DND-41 (cell line): ENCODE data around the gene TAOK2.

ENCODE experiments used
- ATAC-seq: fragments of 200-7000 bp; cut with Tn5 transposase; 3 replicates; pipeline ENCODE4 v1.9.1; 2021; ENCODE audit warnings: low read depth; ENCODE audit not compliant: insufficient read depth
- DNase-seq: peaks from one replicate; pipeline ENCODE4 v3.0.0-alpha.2; 2020
- H2AFZ ChIP-seq: 2 replicates; pipeline ENCODE4 v1.6.0; 2012; ENCODE audit warnings: low read depth, low read length
- H3K27ac ChIP-seq: 2 replicates; pipeline ENCODE4 v1.5.1; 2012; ENCODE audit warnings: low read length, inconsistent platforms
- H3K27me3 ChIP-seq: fragments of 200-600 bp; sonication (generic); 2 replicates; pipeline ENCODE4 v1.6.0; 2012; ENCODE audit warnings: low read length, mild to moderate bottlenecking, inconsistent platforms; ENCODE audit not compliant: insufficient read depth, poor library complexity
- H3K36me3 ChIP-seq: 2 replicates; pipeline ENCODE4 v1.5.1; 2012; ENCODE audit warnings: low read length, inconsistent platforms; ENCODE audit not compliant: insufficient read depth
- H3K4me1 ChIP-seq: 2 replicates; pipeline ENCODE4 v1.5.1; 2012; ENCODE audit warnings: mild to moderate bottlenecking, low read length; ENCODE audit not compliant: insufficient read depth
- H3K4me2 ChIP-seq: 2 replicates; pipeline ENCODE4 v1.6.0; 2012; ENCODE audit warnings: mild to moderate bottlenecking, moderate library complexity, low read length, inconsistent platforms; ENCODE audit not compliant: insufficient read depth
- H3K4me3 ChIP-seq, 2 experiments: fragments of 200-600 bp in 1 of 2; shearing (Covaris generic) in 1 of 2; 2 replicates each; pipeline ENCODE4 v1.5.1; 2012 to 2016; ENCODE audit warnings: inconsistent platforms in 2 of 2, low read length in 2 of 2, mild to moderate bottlenecking in 2 of 2, low read depth in 1 of 2, moderate library complexity in 1 of 2
- H3K79me2 ChIP-seq: 2 replicates; pipeline ENCODE4 v1.6.0; 2012; ENCODE audit warnings: low read length, inconsistent platforms; ENCODE audit not compliant: insufficient read depth
- H3K9ac ChIP-seq: 2 replicates; pipeline ENCODE4 v1.6.0; 2012; ENCODE audit warnings: low read depth, mild to moderate bottlenecking, inconsistent platforms, low read length, moderate library complexity
- H3K9me3 ChIP-seq: 2 replicates; pipeline ENCODE4 v1.5.1; 2012; ENCODE audit warnings: low read length, moderate library complexity, mild to moderate bottlenecking, inconsistent platforms; ENCODE audit not compliant: insufficient read depth, severe bottlenecking
- H4K20me1 ChIP-seq: 2 replicates; pipeline ENCODE4 v1.6.0; 2012; ENCODE audit warnings: low read length; ENCODE audit not compliant: insufficient read depth
- CTCF ChIP-seq: IDR thresholded peaks from 2 replicates; pipeline ENCODE4 v1.5.1; 2012; ENCODE audit warnings: borderline replicate concordance, low read length, moderate library complexity, mild to moderate bottlenecking; ENCODE audit not compliant: poor library complexity, severe bottlenecking; ENCODE audit errors: extremely low read depth
- EZH2 ChIP-seq: IDR thresholded peaks from 3 replicates; pipeline ENCODE4 v1.6.1; 2012; ENCODE audit warnings: borderline replicate concordance, low read depth, mild to moderate bottlenecking, moderate library complexity, low read length, inconsistent platforms; ENCODE audit not compliant: severe bottlenecking

Gene TAOK2

DNA sequence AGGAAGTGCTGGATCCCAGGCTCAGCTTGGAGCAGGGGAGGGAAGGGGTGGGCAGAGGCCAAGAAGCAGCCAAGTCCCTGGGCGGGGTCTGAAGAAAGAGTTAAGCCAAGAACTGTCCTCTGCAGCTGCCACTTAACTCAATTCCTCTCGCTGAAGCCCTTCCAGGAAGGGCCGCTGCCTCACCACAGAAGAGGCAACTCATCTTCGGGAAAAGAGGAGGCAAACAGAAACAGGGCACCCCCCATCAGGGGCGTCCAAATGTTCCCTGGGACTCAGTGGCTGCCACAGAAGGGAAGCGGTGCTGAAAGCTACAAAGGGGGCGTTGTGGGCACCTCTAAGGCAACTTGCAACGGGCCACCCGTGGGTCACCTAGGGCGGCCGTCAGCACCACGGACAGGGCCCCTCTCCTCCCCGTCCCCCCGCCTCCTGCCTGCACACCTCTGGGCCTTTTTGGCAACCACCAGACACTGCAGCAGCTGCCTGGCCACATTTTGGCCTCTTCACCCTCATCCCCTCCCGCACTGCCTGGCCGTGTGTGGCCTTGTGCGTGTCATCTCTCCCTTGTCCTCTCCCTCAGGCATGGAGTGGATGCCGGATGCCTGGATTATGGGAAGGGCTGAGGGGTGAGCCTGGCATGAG lies 54.9 kb downstream of the TAOK2 start:
- H3K9ac ChIP-seq, result no peak overlapping the region
- DNase-seq (peak; percentile 58), ATAC-seq (peak; percentile 66)
- H3K27me3 ChIP-seq, result no peaks in the 10 kb centered on the region
- no peaks in the 10 kb centered on the region for H3K36me3 ChIP-seq
- H3K4me2 ChIP-seq, result no peak overlapping the region
- no peaks in the 10 kb centered on the region for H3K9me3 ChIP-seq
- TF ChIP-seq EZH2 (no peak), CTCF (no peak)
- peaks cover 9% of the 10 kb centered on the region; the same call in 1 of the 2 replicates for H4K20me1 ChIP-seq
- no peaks in the 10 kb centered on the region for H3K79me2 ChIP-seq
- H2AFZ ChIP-seq, result no peak overlapping the region
- H3K4me1 ChIP-seq, result no peaks in the 10 kb centered on the region
- no peak overlapping the region for H3K27ac ChIP-seq
- no peak overlapping the region for H3K4me3 ChIP-seq

GRCh38 chr16:30030011-30030685 lies 56.5 kb downstream of the TAOK2 start:
- ATAC-seq (no peak), DNase-seq (no peak)
- Histone ChIP-seq H2AFZ (no peak overlapping the region), H3K9ac (no peak overlapping the region), H4K20me1 (peaks cover 9% of the 10 kb centered on the region; the same call in 1 of the 2 replicates), H3K36me3 (no peaks in the 10 kb centered on the region), H3K4me2 (no peak overlapping the region), H3K4me3 (no peak overlapping the region), H3K9me3 (no peaks in the 10 kb centered on the region), H3K4me1 (no peaks in the 10 kb centered on the region), H3K27ac (no peak overlapping the region), H3K27me3 (no peaks in the 10 kb centered on the region), H3K79me2 (no peaks in the 10 kb centered on the region)
- TF ChIP-seq CTCF (no peak), EZH2 (no peak)

DNA sequence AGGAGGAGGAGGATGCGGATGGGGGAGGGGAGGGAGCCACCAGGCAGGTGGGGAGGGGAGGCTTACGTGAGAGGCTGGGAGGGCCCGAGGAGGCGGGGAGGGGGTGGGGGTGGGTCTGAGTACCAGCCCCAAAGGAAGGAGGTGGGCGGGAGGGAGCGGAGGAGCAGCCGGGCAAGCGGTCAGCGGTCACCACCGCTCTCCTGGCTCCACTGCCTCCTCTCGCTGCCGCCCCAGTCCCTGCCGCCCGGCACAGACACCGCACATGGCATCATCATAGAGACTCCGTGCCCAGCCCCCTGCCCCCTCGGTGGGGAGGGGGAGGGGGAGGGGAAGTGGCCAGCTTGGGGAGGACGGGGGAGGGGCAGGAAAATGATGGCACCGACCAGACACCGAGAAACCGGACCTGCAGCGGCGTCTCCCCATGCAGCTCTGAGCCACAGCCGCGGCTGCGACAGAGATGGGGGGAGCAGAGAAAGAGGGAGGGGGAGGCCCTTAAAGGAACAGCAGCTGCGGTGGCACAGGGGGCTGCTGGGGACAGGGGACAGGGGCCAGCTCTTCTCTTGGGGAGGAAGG lies 57.3 kb downstream of the TAOK2 start, which contains the start of gene TLCD3B:
Gene TLCD3B (minus strand): TSS at position 431 of the 573 bp plus-strand sequence. CDS start 744 bp downstream, outside the sequence.
- Histone ChIP-seq H3K4me3 (no peak within 1 kb of the TSS), H3K9me3 (no peaks in the 10 kb centered on the region), H3K27ac (no peak within 1 kb of the TSS), H3K9ac (no peak within 1 kb of the TSS), H3K27me3 (no peaks in the 10 kb centered on the region), H3K79me2 (no peaks in the 10 kb centered on the region), H3K4me2 (peak within 1 kb of the TSS; percentile 28; the same call in 1 of the 2 replicates), H4K20me1 (peaks cover 9% of the 10 kb centered on the region; the same call in 1 of the 2 replicates), H3K36me3 (no peaks in the 10 kb centered on the region), H2AFZ (no peak within 1 kb of the TSS), H3K4me1 (no peaks in the 10 kb centered on the region)
- DNase-seq (no peak), ATAC-seq (peak; percentile 41; the same call in 1 of the 3 replicates)
- no peak for TF ChIP-seq EZH2
- TF ChIP-seq CTCF, result no peak
